Endodermal cell (in vitro differentiated cells): ENCODE results near the gene CNTLN. TPM values are rescaled to one million over a fixed set of nuclear protein-coding genes. Genes with fewer than 3 reads are reported as not detected.

ENCODE experiments used
- DNase-seq: peaks from one replicate; pipeline ENCODE4 v3.0.0-alpha.2; 2017
- H3K27ac ChIP-seq: 2 replicates; pipeline ENCODE4 v1.5.1; 2013; ENCODE audit warnings: mild to moderate bottlenecking, low read depth, low read length, moderate library complexity
- H3K27me3 ChIP-seq: 2 replicates; pipeline ENCODE4 v1.6.1; 2013; ENCODE audit warnings: mild to moderate bottlenecking, low read length, moderate library complexity; ENCODE audit not compliant: insufficient read depth, control insufficient read depth, poor library complexity, severe bottlenecking
- H3K36me3 ChIP-seq: 2 replicates; pipeline ENCODE4 v1.7.0; 2013; ENCODE audit warnings: mild to moderate bottlenecking, low read length, moderate library complexity; ENCODE audit not compliant: control insufficient read depth, insufficient read depth
- H3K4me1 ChIP-seq: one replicate; pipeline ENCODE4 v1.7.0; 2013; ENCODE audit warnings: low read length; ENCODE audit not compliant: control insufficient read depth, insufficient read depth
- H3K4me3 ChIP-seq: 2 replicates; pipeline ENCODE4 v1.5.1; 2013; ENCODE audit warnings: mild to moderate bottlenecking, low read length, moderate library complexity
- H3K9ac ChIP-seq: 2 replicates; pipeline ENCODE4 v1.6.1; 2013; ENCODE audit warnings: mild to moderate bottlenecking, low read length, moderate library complexity; ENCODE audit not compliant: poor library complexity, severe bottlenecking; ENCODE audit errors: extremely low read depth
- H3K9me3 ChIP-seq: 2 replicates; pipeline ENCODE4 v1.6.1; 2013; ENCODE audit warnings: mild to moderate bottlenecking, low read length, moderate library complexity; ENCODE audit not compliant: control insufficient read depth
- H3K27ac Mint-ChIP-seq: 2 replicates; pipeline ENCODE4 v1.8.0; 2020; ENCODE audit warnings: mixed read lengths
- H3K27me3 Mint-ChIP-seq: 2 replicates; pipeline ENCODE4 v1.8.0; 2021; ENCODE audit warnings: mild to moderate bottlenecking, mixed read lengths; ENCODE audit not compliant: insufficient read depth
- H3K36me3 Mint-ChIP-seq: 2 replicates; pipeline ENCODE4 v1.8.0; 2020; ENCODE audit warnings: low read depth, mixed read lengths
- H3K4me1 Mint-ChIP-seq: 2 replicates; pipeline ENCODE4 v1.8.0; 2020; ENCODE audit warnings: mixed read lengths
- H3K4me3 Mint-ChIP-seq: 2 replicates; pipeline ENCODE4 v1.8.0; 2020; ENCODE audit warnings: mild to moderate bottlenecking, moderate library complexity, mixed read lengths
- H3K9me3 Mint-ChIP-seq: 2 replicates; pipeline ENCODE4 v1.8.0; 2020; ENCODE audit warnings: mild to moderate bottlenecking, mixed read lengths
- CTCF ChIP-seq: fragments of 200-600 bp; sonication (generic); conservative IDR thresholded peaks from 2 replicates; pipeline ENCODE4 v1.5.0; 2021; ENCODE audit warnings: antibody characterized with exemption, mild to moderate bottlenecking
- WGBS, 2 experiments: methylation state at CpG; one replicate each; pipeline versions ENCODE4 v1.1.5 to v1.1.7; 2013; ENCODE audit warnings: missing lambda C conversion rate in 2 of 2, mixed read lengths in 1 of 2; ENCODE audit not compliant: insufficient coverage in 1 of 2, insufficient read length in 1 of 2; 5-methylcytosine and 5-hydroxymethylcytosine counted together
- total RNA-seq, 2 donors: library from RNA; stranded (reverse); fragmentation: NEBNext Ultra II Directional in 1 of 2; extraction: Animal tissue kit (Norgen Biotek cat#: 25700) in 1 of 2; gene quantifications; 2 replicates in 1 of 2; 3 replicates in 1 of 2; pipeline ENCODE4 v1.2.1, GENCODE V29; 2021

CNTLN gene
- total RNA-seq, 2 donors from 2014 or later: 12.4 to 13.7 TPM

GRCh38 chr9:17398350-17398749 lies 263.5 kb downstream of the CNTLN start:
- Mint-ChIP-seq H3K27me3 (no peaks in the 10 kb centered on the region), H3K4me3 (no peak overlapping the region), H3K9me3 (no peaks in the 10 kb centered on the region), H3K4me1 (peaks cover 28% of the 10 kb centered on the region), H3K27ac (no peak overlapping the region), H3K36me3 (no peaks in the 10 kb centered on the region)
- Histone ChIP-seq H3K36me3 (no peaks in the 10 kb centered on the region), H3K27ac (no peak overlapping the region), H3K27me3 (no peaks in the 10 kb centered on the region), H3K9ac (no peak overlapping the region), H3K4me1 (peaks cover 6% of the 10 kb centered on the region), H3K4me3 (no peak overlapping the region), H3K9me3 (no peaks in the 10 kb centered on the region)
- DNase-seq: no peak
- no peak for TF ChIP-seq CTCF
- WGBS, 2 experiments: 86 to 94% methylated on average over 2 of the region's 2 CpGs

GRCh38 chr9:17401858-17402257 lies 267.0 kb downstream of the CNTLN start:
- 100% methylated on average over 1 to 2 of the region's 2 CpGs for WGBS, 2 experiments
- Histone ChIP-seq H3K4me1 (peaks cover 6% of the 10 kb centered on the region), H3K9ac (no peak overlapping the region), H3K27ac (no peak overlapping the region), H3K4me3 (no peak overlapping the region), H3K9me3 (no peaks in the 10 kb centered on the region), H3K27me3 (no peaks in the 10 kb centered on the region), H3K36me3 (no peaks in the 10 kb centered on the region)
- no peak for DNase-seq
- H3K36me3 Mint-ChIP-seq: peaks cover 6% of the 10 kb centered on the region
- no peaks in the 10 kb centered on the region for H3K9me3 Mint-ChIP-seq
- H3K4me3 Mint-ChIP-seq: no peak overlapping the region
- peaks cover 15% of the 10 kb centered on the region for H3K4me1 Mint-ChIP-seq
- H3K27ac Mint-ChIP-seq: no peak overlapping the region
- no peak for TF ChIP-seq CTCF
- H3K27me3 Mint-ChIP-seq: no peaks in the 10 kb centered on the region

- Histone ChIP-seq H3K27ac (no peak overlapping the region), H3K27me3 (no peaks in the 10 kb centered on the region), H3K4me3 (no peak overlapping the region), H3K9me3 (no peaks in the 10 kb centered on the region), H3K36me3 (no peaks in the 10 kb centered on the region), H3K4me1 (peaks cover 6% of the 10 kb centered on the region), H3K9ac (no peak overlapping the region)
- Mint-ChIP-seq H3K27ac (no peak overlapping the region), H3K9me3 (no peaks in the 10 kb centered on the region), H3K4me1 (peaks cover 15% of the 10 kb centered on the region), H3K4me3 (no peak overlapping the region), H3K36me3 (peaks cover 6% of the 10 kb centered on the region), H3K27me3 (no peaks in the 10 kb centered on the region)
- peak; percentile 71 for TF ChIP-seq CTCF
- WGBS, 2 experiments: 85 to 100% methylated on average over 1 to 2 of the region's 2 CpGs
- DNase-seq: no peak
Measured at GRCh38 chr9:17402309-17402708, 267.5 kb downstream of the CNTLN start.
